Measurements from ENCODE around the gene OR2S2. TPM values are rescaled to one million over a fixed set of nuclear protein-coding genes. Genes with fewer than 3 reads are reported as not detected.

OR2S2 gene
- total and polyA plus RNA-seq, 2 of the 8 experiments (the other 6 are each of a cell fraction or from before 2014, with no cell fraction given) = not detected

GRCh38 chr9:35918780-35919179 is 39.2 kb downstream of the OR2S2 start (continued):
- TF ChIP-seq, protein P1, sequence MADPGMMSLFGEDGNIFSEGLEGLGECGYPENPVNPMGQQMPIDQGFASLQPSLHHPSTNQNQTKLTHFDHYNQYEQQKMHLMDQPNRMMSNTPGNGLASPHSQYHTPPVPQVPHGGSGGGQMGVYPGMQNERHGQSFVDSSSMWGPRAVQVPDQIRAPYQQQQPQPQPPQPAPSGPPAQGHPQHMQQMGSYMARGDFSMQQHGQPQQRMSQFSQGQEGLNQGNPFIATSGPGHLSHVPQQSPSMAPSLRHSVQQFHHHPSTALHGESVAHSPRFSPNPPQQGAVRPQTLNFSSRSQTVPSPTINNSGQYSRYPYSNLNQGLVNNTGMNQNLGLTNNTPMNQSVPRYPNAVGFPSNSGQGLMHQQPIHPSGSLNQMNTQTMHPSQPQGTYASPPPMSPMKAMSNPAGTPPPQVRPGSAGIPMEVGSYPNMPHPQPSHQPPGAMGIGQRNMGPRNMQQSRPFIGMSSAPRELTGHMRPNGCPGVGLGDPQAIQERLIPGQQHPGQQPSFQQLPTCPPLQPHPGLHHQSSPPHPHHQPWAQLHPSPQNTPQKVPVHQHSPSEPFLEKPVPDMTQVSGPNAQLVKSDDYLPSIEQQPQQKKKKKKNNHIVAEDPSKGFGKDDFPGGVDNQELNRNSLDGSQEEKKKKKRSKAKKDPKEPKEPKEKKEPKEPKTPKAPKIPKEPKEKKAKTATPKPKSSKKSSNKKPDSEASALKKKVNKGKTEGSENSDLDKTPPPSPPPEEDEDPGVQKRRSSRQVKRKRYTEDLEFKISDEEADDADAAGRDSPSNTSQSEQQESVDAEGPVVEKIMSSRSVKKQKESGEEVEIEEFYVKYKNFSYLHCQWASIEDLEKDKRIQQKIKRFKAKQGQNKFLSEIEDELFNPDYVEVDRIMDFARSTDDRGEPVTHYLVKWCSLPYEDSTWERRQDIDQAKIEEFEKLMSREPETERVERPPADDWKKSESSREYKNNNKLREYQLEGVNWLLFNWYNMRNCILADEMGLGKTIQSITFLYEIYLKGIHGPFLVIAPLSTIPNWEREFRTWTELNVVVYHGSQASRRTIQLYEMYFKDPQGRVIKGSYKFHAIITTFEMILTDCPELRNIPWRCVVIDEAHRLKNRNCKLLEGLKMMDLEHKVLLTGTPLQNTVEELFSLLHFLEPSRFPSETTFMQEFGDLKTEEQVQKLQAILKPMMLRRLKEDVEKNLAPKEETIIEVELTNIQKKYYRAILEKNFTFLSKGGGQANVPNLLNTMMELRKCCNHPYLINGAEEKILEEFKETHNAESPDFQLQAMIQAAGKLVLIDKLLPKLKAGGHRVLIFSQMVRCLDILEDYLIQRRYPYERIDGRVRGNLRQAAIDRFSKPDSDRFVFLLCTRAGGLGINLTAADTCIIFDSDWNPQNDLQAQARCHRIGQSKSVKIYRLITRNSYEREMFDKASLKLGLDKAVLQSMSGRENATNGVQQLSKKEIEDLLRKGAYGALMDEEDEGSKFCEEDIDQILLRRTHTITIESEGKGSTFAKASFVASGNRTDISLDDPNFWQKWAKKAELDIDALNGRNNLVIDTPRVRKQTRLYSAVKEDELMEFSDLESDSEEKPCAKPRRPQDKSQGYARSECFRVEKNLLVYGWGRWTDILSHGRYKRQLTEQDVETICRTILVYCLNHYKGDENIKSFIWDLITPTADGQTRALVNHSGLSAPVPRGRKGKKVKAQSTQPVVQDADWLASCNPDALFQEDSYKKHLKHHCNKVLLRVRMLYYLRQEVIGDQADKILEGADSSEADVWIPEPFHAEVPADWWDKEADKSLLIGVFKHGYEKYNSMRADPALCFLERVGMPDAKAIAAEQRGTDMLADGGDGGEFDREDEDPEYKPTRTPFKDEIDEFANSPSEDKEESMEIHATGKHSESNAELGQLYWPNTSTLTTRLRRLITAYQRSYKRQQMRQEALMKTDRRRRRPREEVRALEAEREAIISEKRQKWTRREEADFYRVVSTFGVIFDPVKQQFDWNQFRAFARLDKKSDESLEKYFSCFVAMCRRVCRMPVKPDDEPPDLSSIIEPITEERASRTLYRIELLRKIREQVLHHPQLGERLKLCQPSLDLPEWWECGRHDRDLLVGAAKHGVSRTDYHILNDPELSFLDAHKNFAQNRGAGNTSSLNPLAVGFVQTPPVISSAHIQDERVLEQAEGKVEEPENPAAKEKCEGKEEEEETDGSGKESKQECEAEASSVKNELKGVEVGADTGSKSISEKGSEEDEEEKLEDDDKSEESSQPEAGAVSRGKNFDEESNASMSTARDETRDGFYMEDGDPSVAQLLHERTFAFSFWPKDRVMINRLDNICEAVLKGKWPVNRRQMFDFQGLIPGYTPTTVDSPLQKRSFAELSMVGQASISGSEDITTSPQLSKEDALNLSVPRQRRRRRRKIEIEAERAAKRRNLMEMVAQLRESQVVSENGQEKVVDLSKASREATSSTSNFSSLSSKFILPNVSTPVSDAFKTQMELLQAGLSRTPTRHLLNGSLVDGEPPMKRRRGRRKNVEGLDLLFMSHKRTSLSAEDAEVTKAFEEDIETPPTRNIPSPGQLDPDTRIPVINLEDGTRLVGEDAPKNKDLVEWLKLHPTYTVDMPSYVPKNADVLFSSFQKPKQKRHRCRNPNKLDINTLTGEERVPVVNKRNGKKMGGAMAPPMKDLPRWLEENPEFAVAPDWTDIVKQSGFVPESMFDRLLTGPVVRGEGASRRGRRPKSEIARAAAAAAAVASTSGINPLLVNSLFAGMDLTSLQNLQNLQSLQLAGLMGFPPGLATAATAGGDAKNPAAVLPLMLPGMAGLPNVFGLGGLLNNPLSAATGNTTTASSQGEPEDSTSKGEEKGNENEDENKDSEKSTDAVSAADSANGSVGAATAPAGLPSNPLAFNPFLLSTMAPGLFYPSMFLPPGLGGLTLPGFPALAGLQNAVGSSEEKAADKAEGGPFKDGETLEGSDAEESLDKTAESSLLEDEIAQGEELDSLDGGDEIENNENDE (IDR thresholded peaks at IDR 0.05; ENCODE audit: insufficient replicate concordance, low read length) = no peak
- TF ChIP-seq CEBPB (IDR thresholded peaks at IDR 0.05; ENCODE audit: low read depth, low read length) (no peak), FOSL1 (IDR thresholded peaks at IDR 0.05; ENCODE audit: insufficient read depth, low read depth, low read length) (no peak), TCF12 (IDR thresholded peaks at IDR 0.05; ENCODE audit: low read depth, low read length) (no peak), KDM1A (IDR thresholded peaks at IDR 0.05; ENCODE audit: borderline replicate concordance, low read length) (no peak), ASH2L (IDR thresholded peaks at IDR 0.05; ENCODE audit: low read length) (no peak), TAF7 (optimal IDR thresholded peaks at IDR 0.05; ENCODE audit: borderline replicate concordance, low read depth, low read length) (no peak), ATF2 (IDR thresholded peaks at IDR 0.05; ENCODE audit: low read length) (no peak)

All from H1 (cell line).